Measurements from ENCODE around the gene TXN.

The TXN gene

DNA sequence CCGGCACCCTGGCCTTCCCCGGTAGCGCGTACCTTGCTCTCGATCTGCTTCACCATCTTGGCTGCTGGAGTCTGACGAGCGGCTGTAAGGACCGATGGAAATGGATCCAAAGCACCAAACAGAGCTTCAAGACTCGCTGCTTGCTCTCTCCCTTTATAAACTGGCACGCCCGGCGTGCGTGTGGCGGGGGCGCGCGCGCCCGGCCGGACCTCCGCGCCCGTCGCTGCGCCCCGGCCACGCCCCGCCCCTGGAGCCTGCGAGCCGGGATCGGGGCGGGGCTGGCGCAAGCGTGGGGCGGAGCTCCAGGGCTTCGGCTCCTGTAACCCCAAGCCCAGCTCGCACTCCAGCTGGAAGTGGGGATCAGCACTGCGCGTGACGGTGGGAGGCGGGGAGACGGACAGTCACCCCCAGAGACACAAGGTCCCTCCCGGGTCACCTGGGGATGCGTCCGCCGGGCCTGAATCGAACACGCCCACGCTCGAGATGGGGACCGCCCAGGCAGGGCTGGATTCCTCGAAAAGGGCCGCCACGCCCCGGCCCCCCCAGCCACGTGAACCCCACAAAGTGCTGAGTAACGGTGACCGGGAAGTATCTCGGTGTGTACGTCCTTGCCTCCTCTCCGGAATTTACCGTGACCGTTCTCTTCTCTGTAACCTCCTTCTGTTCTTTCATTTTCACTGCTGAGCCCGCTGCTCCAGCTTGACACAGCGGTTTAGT, at the start of gene TXN:
TXN (minus strand) TSS at position 128 of the 717 bp plus-strand sequence; CDS start at position 56, 72 bp downstream.
- peak; percentile 57 for DNase-seq (ENCODE audit: low read depth, low spot score)
- peak within 1 kb of the TSS; percentile 90 for H3K27ac ChIP-seq

DNA sequence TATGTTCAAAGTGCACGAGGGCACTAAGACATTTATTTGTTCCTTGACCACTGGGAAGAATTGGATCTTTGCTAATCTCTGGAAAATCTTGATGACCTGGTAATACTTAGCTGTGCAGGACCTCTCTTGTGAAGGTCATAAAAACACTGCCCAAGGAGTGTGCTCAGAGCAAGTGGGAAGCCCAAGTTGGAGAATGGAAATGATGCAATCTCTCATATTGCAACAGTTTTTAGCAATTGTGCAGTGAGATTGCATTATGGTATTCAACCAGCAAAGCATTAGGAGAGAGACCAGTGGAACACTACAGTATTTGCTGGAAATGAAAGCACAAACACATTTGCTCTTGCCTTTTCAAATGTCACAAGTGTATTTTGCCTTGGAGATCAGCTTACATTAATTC, 46.8 kb upstream of the TXN start:
- DNase-seq (ENCODE audit: low read depth, low spot score): no peak
- peak overlapping the region; percentile 30 for H3K27ac ChIP-seq

DNA sequence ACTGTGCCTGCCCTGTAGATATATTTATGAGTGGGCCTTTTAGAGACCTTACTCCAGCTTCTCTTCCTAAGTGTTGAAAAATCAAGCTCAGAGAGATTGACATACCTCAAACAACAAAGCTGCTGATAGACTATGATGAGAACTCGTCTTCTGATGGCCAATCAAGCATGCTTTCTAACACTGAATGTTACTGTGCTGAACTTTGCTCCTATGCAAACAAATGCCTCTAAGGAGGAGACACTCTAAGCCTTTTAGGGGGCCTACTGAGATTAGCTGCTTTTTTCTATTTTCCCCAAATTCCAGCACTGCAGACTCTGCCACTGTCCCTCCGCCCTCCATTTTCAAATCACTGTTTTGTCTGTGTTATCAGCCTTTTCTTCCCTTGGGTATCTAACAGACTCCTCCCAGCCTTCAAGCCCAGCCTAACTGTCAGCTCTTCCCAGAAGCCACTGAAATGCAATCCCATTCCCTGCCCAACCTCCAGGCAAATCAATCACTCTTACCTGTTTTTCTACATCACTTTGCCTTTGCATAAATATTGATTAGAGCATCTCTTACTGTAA, 41.8 kb upstream of the TXN start:
- H3K27ac ChIP-seq: no peak overlapping the region
- no peak for DNase-seq (ENCODE audit: low read depth, low spot score)

DNA sequence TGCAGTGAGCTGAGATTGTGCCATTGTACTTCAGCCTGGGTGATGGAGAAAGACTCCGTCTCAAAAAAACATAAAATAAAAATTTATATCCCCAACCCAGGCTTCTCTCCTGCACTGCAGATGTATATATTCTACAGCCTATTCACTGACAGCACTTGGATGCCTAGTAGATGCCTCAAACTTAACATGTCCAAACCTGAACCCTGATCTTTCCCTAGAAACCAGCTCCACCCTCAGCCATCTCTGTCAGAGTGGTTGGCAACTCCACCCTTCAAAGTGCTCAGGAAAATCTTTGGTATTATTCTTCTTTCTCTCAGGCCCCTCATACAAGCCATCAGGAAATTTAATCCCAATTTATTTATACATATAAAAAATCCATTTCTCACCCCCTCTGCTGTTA, 36.9 kb upstream of the TXN start:
- peak overlapping the region; percentile 18 for H3K27ac ChIP-seq
- peak; percentile 50 for DNase-seq (ENCODE audit: low read depth, low spot score)

DNA sequence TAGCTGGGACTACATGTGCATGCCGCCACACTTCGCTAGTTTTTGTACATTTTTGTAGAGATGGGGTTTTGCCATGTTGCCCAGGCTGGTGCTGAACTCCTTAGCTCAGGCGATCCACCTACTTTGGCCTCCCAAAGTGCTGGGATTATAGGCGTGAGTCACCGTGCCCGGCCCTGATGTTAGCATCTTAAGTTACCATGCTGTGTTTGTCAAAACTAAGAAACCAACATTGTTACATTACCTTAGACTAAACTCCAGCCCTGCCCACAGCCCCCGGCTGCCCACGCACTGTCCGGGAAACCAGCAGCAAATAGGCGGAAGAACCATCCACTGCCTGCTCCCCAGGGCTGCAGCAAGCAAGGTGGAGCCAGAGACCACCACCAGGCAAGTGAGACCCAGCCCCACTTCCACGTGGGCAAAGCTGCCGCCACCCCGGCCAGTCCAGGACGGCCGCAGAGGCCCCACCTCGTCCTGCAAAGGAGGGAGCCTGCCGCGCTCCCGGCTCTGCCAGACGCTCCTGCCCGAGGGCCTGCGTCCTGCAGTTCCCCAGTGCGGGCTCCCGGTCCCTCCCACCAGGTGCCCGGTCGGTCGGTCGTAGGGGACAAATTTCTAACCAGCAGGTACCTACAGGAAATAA, 35.7 kb upstream of the TXN start:
- no peak overlapping the region for H3K27ac ChIP-seq
- no peak for DNase-seq (ENCODE audit: low read depth, low spot score)

DNA sequence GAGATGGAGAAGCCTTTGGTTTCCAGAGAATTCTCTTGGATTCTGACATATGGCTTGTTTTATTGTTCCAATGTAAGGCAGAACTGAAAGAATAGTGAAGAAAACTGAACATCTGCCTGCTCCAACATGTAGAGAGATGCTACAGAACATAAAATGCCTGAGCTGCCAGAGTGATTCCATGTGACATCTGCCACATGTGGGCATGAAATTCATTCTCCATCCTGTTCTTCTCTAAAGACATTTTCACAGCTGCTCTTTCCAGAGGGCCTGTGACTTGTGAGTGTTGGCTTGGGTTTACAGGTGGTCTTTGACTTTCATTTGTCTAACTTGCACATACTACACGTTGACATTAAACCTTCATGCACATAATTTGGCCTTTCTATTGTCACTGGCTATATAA, 33.7 kb upstream of the TXN start:
- no peak overlapping the region for H3K27ac ChIP-seq
- no peak for DNase-seq (ENCODE audit: low read depth, low spot score)

DNA sequence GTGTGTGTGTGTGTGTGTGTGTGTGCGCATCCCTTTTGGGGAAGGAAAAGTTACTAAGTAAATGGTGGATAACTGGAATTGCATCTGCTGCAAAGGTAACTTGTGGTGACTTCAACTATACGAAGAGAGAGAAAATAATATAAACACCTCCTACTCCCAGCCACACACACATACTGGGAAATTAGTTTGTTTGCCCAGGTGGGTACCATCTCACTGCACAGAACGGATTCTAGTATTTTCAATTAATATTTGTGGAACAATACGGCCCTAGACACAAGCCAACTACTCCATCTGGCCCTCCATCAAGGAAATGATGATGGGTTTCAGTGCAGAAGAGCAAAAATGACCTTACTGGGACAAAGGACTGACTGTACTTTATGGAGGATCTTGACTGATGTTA, 32.2 kb upstream of the TXN start:
- H3K27ac ChIP-seq: no peak overlapping the region
- DNase-seq (ENCODE audit: low read depth, low spot score): no peak

DNA sequence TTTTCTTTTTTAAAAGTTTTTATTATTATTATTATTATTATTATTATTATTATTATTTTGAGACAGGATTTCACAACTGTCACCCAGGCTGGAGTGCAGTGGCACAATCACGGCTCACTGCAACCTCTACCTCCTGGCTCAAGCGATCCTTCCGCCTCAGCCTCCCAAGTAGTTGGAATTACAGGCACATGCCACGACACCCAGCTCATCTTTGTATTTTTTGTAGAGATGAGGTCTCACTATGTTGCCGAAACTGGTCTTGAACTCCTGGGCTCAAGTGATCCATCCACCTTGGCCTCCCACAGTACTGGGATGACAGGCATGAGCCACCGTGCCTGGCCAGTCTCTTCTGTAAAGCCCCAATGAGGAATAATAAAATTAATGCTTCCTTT, 31.0 kb upstream of the TXN start:
- DNase-seq (ENCODE audit: low read depth, low spot score): no peak
- no peak overlapping the region for H3K27ac ChIP-seq

DNA sequence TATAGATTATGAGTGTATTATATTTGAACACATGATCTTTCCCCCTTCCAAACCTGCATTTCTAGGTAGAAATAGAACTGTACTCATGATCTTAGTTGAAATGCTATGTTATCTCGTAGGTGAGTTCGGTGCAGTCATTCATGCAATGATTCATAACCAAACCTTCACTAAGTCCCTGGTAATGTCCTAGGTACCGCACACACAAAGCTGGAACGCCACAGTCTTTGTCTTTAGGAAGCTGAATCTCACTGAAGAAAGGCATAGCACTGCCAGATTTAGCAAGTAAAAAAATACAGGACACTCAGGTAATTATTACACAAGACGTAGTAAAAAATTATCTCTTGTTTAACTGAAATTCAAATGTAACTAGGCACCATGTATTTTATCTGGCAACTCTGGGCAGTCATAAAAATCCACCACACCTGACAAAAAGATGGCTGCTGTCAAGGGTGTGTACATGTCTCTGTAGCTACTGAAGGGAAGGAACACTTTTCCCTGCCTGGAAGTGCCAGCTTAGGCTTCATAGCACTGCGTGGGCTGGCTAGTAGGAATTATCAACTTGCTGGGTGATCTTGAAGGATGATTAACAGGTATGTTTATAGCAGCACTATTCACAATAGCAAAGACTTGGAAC, 28.0 kb upstream of the TXN start:
- peak overlapping the region; percentile 85 for H3K27ac ChIP-seq
- peak; percentile 24 for DNase-seq (ENCODE audit: low read depth, low spot score)

DNA sequence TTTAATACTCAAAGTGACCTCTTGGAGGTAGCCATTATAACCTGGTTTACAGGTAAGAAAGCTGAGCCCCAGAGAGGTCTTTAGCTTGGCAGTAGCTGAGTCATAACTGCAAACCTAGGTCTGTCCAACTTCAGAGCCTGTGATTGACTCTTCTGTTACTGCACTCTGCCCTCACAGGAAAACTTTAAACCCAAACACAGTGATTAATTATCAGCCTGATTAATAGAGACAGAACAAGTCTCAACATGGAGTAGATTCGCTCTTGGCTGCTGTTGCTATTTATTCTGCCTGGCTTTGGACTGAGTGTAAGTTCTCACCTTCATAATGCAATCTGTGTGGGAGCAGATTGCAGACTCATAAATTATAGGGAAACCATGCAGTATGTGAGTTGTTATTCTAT, 27.4 kb upstream of the TXN start:
- peak; percentile 93 for DNase-seq (ENCODE audit: low read depth, low spot score)

DNA sequence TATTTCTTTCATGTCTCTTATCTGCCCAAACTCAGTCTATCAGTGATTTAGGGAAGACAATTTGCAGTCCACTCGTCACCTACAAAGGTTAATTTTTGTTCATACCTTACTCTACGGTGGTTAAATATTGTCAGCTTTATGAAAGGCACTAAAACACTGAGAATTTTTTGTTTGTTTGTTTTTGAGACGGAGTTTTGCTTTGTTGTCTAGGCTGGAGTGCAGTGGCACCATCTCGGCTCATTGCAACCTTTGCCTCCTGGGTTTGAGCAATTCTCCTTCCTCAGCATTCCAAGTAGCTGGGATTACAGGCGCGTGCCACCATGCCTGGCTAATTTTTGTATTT, 26.4 kb upstream of the TXN start:
- no peak for DNase-seq (ENCODE audit: low read depth, low spot score)
- H3K27ac ChIP-seq: no peak overlapping the region

More for the DNA sequence above, 27.4 kb upstream of the TXN start:
- peak overlapping the region; percentile 85 for H3K27ac ChIP-seq

DNA sequence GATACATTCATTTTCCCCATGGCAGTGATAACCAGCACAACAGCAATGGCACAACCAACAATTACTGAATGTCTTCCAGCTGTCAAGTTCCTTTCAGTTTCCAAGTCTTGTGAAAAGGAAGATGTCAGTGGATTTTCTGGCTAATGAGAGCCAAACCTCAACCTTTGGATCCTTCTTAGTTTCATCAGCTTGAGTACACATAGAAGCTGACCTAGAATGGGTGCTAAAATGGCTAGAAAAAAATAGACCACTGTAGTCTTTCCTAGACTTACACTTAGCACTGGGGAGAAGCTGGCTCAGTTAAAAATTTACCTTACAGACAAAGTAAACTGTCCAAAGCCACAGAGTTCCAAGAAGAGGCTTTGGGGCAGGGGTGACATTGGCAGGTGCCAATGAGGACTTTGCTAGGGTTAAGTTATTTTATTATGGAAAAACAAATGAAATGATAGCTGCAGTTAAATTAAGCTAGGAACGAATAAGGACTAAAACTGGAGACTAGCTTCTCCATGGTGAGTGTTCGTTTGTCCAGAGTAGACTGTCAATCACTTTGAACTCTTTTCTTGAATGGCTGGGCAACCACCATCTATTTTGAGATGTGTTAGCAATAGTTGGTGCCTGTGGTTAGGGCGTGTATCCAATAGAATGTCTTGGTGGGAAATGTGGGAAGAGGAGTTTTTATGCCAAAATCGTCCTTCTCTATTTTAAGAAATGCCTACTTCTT, 25.9 kb upstream of the TXN start:
- DNase-seq (ENCODE audit: low read depth, low spot score): no peak
- H3K27ac ChIP-seq: no peak overlapping the region

DNA sequence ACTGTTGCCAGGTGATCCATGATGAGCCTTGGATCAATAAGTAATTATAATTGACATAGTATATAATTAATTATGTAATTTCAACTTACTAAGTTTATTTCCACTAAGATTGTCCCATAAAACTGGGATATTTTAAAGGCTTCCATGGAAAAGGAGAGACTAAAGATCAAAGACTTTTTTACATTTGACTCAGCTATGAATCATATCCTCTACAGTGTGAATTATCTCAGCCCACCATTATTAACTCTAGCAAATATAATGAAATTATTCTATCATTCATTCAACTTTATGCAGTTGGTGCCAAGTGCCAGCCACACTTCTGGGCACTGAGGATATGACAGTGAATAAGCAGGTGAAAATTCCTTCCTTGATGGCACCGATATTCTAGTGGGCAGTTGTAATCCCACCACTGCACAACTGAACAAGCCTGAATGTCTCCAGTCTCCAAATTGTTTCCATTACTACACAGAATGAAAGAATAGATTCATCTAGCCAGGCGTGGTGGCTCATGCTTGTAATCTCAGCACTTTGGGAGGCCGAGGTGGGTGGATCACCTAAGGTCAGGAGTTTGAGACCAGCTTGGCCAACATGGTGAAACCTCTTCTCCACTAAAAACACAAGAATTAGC, 21.9 kb upstream of the TXN start:
- H3K27ac ChIP-seq: no peak overlapping the region

DNA sequence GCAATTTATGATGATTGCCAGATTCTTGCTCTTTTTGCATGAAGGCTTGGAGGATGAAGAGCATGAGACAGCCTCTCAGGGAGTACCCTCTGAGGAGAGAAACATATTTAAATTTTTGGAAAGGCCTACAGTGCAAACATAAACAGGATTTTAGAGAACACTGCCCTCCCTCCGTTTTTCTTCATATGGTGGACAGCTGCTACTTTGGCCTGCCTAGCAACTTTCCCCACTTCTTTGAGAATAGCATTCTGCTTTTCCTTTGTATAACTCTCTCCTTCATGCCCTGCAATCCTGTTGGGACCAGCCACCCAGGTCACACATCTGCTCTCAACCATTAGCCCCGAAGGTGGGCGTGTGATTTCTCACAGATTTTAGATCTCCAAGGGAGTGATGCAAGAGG, 20.5 kb upstream of the TXN start:
- DNase-seq (ENCODE audit: low read depth, low spot score): no peak
- H3K27ac ChIP-seq: no peak overlapping the region

More for the DNA sequence above, 21.9 kb upstream of the TXN start:
- no peak for DNase-seq (ENCODE audit: low read depth, low spot score)

DNA sequence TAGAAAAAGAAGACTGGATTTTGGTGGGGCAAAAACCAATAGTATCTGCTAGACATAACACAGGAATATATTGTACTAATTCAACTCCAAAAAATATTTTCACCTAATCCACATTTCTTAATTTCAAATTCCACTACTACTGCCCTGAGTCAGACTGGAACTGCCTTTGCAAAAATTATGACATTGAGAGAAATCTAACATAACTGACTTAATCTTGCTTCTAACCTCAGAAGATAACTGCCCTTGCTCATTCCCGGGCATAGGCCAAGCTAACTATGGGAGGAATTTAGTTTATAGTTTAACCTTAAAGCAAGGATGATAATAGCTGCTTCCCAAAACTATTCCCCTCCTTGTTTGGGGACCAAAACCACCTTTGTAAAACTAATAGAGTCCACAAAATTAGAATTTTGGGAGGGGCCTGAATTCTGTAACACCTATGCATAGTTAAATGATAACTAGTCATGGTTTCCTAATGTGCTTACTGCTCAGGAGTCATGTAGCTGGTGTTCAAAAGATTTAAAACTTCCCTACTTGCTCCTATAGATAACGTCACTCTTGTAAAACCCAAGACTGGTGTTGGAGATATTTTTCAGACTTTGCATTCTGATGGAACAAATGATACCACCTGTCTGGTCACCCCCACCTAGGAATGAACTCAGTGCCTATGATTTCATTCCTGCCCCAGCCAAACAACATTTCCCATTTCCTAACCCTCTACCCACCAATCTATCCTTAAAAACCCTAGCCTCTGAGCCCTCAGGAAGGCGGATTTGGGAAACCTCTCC, 14.1 kb upstream of the TXN start:
- no peak overlapping the region for H3K27ac ChIP-seq
- DNase-seq (ENCODE audit: low read depth, low spot score): no peak

DNA sequence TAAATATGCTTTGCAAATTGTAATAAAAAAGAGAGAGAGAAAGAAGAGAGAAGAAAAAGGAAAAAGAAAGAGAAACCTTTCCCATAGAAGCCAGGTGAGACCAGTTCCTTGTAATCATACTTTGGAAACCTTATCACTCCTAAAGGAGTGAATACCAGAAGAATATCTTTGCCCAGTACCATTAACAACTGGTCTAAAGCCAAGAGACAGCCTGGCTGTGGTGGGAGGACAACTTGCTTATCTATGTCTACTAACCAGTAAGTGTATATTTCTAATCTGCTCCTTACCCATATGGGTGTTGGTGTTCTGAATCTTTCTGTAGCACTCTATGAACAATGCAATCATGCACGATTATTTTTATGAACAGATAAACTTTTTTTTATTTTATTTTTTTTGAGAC, 10.5 kb upstream of the TXN start:
- no peak overlapping the region for H3K27ac ChIP-seq
- no peak for DNase-seq (ENCODE audit: low read depth, low spot score)

DNA sequence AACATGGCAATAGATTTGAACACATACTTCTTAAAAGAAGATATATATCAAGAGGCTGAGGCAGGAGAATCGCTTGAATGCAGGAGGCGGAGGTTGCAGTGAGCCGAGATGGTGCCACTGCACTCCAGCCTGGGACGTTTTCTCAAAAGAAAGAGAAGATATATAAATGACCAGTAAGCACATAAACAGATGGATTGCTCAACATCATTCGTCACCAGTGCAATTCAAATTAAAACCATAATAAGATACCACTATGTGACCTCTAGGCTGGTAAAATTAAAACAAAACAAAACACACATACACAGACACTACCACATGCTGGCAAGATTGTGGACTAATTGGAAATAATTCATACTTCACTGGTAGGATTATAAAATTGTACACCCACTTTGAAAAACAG, 5.3 kb upstream of the TXN start:
- H3K27ac ChIP-seq: no peak overlapping the region
- DNase-seq (ENCODE audit: low read depth, low spot score): no peak

DNA sequence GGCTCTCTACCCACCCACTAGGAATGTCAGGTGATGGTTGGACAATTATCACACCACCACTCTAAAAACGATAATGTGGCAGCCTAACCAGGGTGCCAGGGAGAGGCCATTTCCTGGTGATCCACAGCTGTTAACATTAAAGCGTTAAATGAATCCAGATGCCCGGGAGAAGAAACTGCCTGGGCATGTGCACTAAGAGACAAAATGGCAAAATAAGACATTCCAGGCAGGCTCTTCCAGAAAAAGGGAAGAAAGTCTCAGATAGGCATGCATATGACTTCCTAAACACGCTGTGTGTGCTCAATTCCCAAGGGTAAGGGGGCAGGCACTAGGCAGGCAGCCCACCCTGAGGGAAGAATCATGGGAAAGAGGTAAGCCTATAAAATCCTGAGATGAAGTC, 4.6 kb upstream of the TXN start:
- no peak overlapping the region for H3K27ac ChIP-seq

DNA sequence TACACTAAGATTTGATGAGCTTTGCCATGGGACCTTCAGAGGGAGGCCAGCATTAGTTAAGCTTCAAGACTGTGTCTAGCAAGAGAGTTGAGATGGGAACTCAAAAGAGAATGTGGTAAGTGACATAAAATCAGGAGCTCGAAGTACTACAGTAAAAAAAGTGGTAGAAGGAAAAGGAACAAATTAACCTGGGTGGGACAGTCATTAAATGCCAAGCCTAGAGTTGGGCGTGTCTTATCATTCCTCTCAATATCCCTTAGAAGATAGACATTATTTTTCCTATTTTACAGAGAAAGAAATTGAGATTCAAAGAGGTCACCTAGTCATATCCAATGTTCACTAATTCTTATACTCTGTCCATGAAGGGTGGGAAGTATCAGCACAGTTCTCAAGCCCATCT, 3.3 kb upstream of the TXN start:
- no peak for DNase-seq (ENCODE audit: low read depth, low spot score)
- H3K27ac ChIP-seq: no peak overlapping the region

More for the DNA sequence above, 4.6 kb upstream of the TXN start:
- DNase-seq (ENCODE audit: low read depth, low spot score): no peak

DNA sequence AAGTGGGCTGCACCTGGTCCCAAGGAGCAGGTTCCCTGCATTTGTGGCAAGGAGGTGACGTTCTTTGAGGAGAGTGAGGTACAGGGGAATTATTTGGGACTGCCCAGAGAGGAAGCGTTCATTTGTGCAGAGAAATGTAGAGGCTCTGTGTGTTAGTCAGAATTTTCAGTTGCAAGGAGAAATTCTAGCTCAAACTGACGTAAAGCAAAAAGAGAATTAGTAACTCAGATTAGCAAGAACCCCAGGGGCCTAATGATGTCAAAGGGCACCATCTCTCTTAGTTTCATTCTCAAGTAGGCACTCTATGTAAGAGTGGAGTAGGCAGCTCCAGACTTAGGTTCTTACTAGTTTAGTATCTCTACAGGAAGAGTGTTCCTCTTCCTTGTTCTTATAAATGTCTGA, 2.4 kb upstream of the TXN start:
- no peak for DNase-seq (ENCODE audit: low read depth, low spot score)
- no peak overlapping the region for H3K27ac ChIP-seq
